Spleen (tissue), 7 donors: ENCODE results near the gene FAM3C.

Experiments used
- POLR2A ChIP-seq, 3 donors: fragments of 450-650 bp; IDR thresholded peaks; one replicate each; pipeline ENCODE4 v1.5.1; 2017; ENCODE audit warnings: antibody characterized with exemption in 3 of 3, mild to moderate bottlenecking in 1 of 3
- POLR2AphosphoS5 ChIP-seq, 3 donors: sonication (generic); formaldehyde crosslinking; IDR thresholded peaks; one replicate each; pipeline ENCODE4 v1.5.1; 2017; ENCODE audit warnings: antibody characterized with exemption in 3 of 3
- TF ChIP-seq, protein P1 (sequence below), 11 experiments: fragments of 200-600 bp in 7 of 11; fragments of 450-650 bp in 4 of 11; sonication (generic) in 4 of 11; IDR thresholded peaks in 8 of 11; conservative IDR thresholded peaks in 3 of 11; 1 replicate in 7 of 11; 2 replicates in 4 of 11; pipeline versions ENCODE4 v1.4.0 to v1.8.0; 2016 to 2021; ENCODE audit warnings: antibody characterized with exemption in 11 of 11, inconsistent platforms in 4 of 11, mild to moderate bottlenecking in 1 of 11
- donor health status: DM: no; HTN: no; CAD: no; lungs with moderate emphysema.
- donor health status: DM: no; HTN: no; CAD: no.
- donor health status: DM: no; HTN: no; CAD: no.

DNA sequence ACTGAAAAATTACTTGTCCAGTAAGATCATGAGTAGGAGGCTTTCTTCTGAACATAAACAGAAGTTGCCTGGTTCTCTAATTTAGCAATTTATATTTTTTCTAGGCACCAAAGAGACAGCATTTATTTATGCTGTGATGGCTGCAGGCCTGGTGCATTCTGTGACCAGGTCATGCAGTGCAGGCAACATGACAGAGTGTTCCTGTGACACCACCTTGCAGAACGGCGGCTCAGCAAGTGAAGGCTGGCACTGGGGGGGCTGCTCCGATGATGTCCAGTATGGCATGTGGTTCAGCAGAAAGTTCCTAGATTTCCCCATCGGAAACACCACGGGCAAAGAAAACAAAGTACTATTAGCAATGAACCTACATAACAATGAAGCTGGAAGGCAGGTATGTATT is 64.5 kb downstream of the FAM3C start:
- TF ChIP-seq, protein P1, sequence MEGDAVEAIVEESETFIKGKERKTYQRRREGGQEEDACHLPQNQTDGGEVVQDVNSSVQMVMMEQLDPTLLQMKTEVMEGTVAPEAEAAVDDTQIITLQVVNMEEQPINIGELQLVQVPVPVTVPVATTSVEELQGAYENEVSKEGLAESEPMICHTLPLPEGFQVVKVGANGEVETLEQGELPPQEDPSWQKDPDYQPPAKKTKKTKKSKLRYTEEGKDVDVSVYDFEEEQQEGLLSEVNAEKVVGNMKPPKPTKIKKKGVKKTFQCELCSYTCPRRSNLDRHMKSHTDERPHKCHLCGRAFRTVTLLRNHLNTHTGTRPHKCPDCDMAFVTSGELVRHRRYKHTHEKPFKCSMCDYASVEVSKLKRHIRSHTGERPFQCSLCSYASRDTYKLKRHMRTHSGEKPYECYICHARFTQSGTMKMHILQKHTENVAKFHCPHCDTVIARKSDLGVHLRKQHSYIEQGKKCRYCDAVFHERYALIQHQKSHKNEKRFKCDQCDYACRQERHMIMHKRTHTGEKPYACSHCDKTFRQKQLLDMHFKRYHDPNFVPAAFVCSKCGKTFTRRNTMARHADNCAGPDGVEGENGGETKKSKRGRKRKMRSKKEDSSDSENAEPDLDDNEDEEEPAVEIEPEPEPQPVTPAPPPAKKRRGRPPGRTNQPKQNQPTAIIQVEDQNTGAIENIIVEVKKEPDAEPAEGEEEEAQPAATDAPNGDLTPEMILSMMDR (IDR thresholded peaks at IDR 0.05 in 8 of 11, conservative IDR thresholded peaks at IDR 0.05 in 3 of 11) = no peak
- TF ChIP-seq POLR2A (IDR thresholded peaks at IDR 0.05) (no peak), POLR2AphosphoS5 (IDR thresholded peaks at IDR 0.05) (no peak)
